Caco-2 (cell line): ENCODE measurements around the gene KRT86. TPM values are rescaled to one million over a fixed set of nuclear protein-coding genes. Genes with fewer than 3 reads are reported as not detected.

Experiments used
- BruUV-seq: library from RNA; stranded (reverse); fragments of 400-500 nt; replicated peaks from 2 replicates; lab custom pipeline; 2021; lab: Mats Ljungman, UMichigan
- CTCF ChIA-PET: fragments of 300-600 bp; sonication (Branson Sonifier 250); formaldehyde crosslinking; loops from one replicate; lab custom pipeline; 2022; ENCODE audit warnings: antibody characterized with exemption; lab: Charles Lee
- POLR2A ChIA-PET: fragments of 300-600 bp; sonication (Branson Sonifier 250); formaldehyde crosslinking; loops from one replicate; lab custom pipeline; 2022; ENCODE audit warnings: antibody characterized with exemption; lab: Charles Lee
- DNase-seq, 2 experiments: peaks; one replicate each; pipeline versions ENCODE4 v3.0.0 to v3.0.0-alpha.2; 2020 to 2022
- H3K27me3 ChIP-seq: replicated peaks from 2 replicates; pipeline ENCODE4 v1.6.0; 2011; ENCODE audit warnings: low read length; ENCODE audit not compliant: control insufficient read depth, insufficient read depth
- H3K36me3 ChIP-seq: 2 replicates; pipeline ENCODE4 v1.5.1; 2011; ENCODE audit warnings: low read length; ENCODE audit not compliant: control insufficient read depth, insufficient read depth
- H3K4me1 ChIP-seq: fragments of 250-450 bp; sonication (Bioruptor Pico); 2 replicates; pipeline ENCODE4 v1.5.1; 2020; ENCODE audit warnings: mild to moderate bottlenecking
- H3K4me3 ChIP-seq: 2 replicates; pipeline ENCODE4 v1.5.1; 2011; ENCODE audit warnings: low read depth, mild to moderate bottlenecking, control low read depth, low read length
- H3K9me3 ChIP-seq: fragments of 250-450 bp; sonication (Bioruptor Pico); 2 replicates; pipeline ENCODE4 v1.5.1; 2020; ENCODE audit warnings: mild to moderate bottlenecking, moderate library complexity
- H3K27ac Mint-ChIP-seq: one replicate; pipeline ENCODE4 v1.8.0; 2022; ENCODE audit warnings: mixed read lengths; ENCODE audit not compliant: unreplicated experiment
- H3K27me3 Mint-ChIP-seq: one replicate; pipeline ENCODE4 v1.8.0; 2022; ENCODE audit warnings: mixed read lengths; ENCODE audit not compliant: insufficient read depth, unreplicated experiment
- H3K36me3 Mint-ChIP-seq: one replicate; pipeline ENCODE4 v1.8.0; 2022; ENCODE audit warnings: mild to moderate bottlenecking, mixed read lengths; ENCODE audit not compliant: insufficient read depth, unreplicated experiment
- H3K4me1 Mint-ChIP-seq: one replicate; pipeline ENCODE4 v1.8.0; 2022; ENCODE audit warnings: low read depth, mixed read lengths; ENCODE audit not compliant: unreplicated experiment
- H3K4me3 Mint-ChIP-seq: one replicate; pipeline ENCODE4 v1.8.0; 2022; ENCODE audit warnings: mild to moderate bottlenecking, moderate library complexity, mixed read lengths; ENCODE audit not compliant: unreplicated experiment
- H3K9me3 Mint-ChIP-seq: one replicate; pipeline ENCODE4 v1.8.0; 2022; ENCODE audit warnings: mixed read lengths; ENCODE audit not compliant: unreplicated experiment
- intact Hi-C: fragments of 100-400 bp; cut with micrococcal nuclease; formaldehyde crosslinking; loops from one replicate; pipeline ENCODE4 v1.10.0; 2022; ENCODE audit not compliant: unreplicated experiment
- total RNA-seq: library from RNA; stranded (reverse); gene quantifications from 2 replicates; pipeline ENCODE4 v1.2.3, GENCODE V29; 2022
- TF ChIP-seq, protein P1 (sequence below), 2 experiments: fragments of 200-600 bp in 1 of 2; IDR thresholded peaks; 1 replicate in 1 of 2; 2 replicates in 1 of 2; pipeline versions ENCODE4 v1.5.1 to v1.8.0; 2011 to 2022; ENCODE audit warnings: antibody characterized with exemption in 1 of 2, control low read depth in 1 of 2, inconsistent platforms in 1 of 2, low read depth in 1 of 2, low read length in 1 of 2, mild to moderate bottlenecking in 1 of 2, moderate library complexity in 1 of 2; ENCODE audit not compliant: insufficient read depth in 1 of 2, severe bottlenecking in 1 of 2, unreplicated experiment in 1 of 2

The KRT86 gene
- total RNA-seq, 1 experiment from 2014 or later: not detected

DNA sequence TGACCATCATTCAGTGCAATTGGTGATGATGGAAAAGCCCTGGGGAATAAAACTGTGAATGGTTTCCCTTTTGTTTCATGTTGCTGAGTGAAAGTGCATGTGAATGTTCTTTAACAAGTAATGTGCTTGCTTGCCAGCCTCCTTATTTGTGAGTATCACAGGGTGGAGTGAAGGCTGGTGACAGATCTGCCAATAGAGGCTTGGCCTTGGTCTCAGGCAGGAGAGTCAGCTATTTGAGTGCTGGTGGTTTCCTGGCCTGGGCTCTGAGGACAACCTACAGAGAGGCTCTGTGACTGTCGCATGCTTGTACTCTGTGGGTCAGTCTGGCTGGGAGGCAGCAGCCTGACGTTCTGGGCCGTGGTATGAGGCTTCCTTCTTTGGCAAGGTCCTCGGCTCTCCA is 72.1 kb downstream of the KRT86 start:
- no peak for DNase-seq
- ChIA-PET POLR2A (no interaction called here), CTCF (no interaction called here)
- no peaks in the 10 kb centered on the region for H3K36me3 Mint-ChIP-seq
- no TSS peak for BruUV-seq
- no peaks in the 10 kb centered on the region for H3K27me3 Mint-ChIP-seq
- no peaks in the 10 kb centered on the region for H3K36me3 ChIP-seq
- H3K9me3 ChIP-seq: 0 out of 2 replicates have a peak, but pooled peaks cover 6% of the 10 kb centered on the region
- H3K4me3 Mint-ChIP-seq: no peak overlapping the region
- intact Hi-C loops: no loop called here
- H3K27ac Mint-ChIP-seq: no peak overlapping the region
- TF ChIP-seq, protein P1, sequence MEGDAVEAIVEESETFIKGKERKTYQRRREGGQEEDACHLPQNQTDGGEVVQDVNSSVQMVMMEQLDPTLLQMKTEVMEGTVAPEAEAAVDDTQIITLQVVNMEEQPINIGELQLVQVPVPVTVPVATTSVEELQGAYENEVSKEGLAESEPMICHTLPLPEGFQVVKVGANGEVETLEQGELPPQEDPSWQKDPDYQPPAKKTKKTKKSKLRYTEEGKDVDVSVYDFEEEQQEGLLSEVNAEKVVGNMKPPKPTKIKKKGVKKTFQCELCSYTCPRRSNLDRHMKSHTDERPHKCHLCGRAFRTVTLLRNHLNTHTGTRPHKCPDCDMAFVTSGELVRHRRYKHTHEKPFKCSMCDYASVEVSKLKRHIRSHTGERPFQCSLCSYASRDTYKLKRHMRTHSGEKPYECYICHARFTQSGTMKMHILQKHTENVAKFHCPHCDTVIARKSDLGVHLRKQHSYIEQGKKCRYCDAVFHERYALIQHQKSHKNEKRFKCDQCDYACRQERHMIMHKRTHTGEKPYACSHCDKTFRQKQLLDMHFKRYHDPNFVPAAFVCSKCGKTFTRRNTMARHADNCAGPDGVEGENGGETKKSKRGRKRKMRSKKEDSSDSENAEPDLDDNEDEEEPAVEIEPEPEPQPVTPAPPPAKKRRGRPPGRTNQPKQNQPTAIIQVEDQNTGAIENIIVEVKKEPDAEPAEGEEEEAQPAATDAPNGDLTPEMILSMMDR (IDR thresholded peaks at IDR 0.05; ENCODE audit: insufficient read depth in 1 of 2, low read depth in 1 of 2, low read length in 1 of 2, severe bottlenecking in 1 of 2, unreplicated experiment in 1 of 2): no peak
- no peak overlapping the region for H3K4me3 ChIP-seq
- no peaks in the 10 kb centered on the region for H3K27me3 ChIP-seq
- peaks cover 34% of the 10 kb centered on the region for H3K4me1 ChIP-seq
- H3K9me3 Mint-ChIP-seq: no peaks in the 10 kb centered on the region
- H3K4me1 Mint-ChIP-seq: peaks cover 16% of the 10 kb centered on the region

DNA sequence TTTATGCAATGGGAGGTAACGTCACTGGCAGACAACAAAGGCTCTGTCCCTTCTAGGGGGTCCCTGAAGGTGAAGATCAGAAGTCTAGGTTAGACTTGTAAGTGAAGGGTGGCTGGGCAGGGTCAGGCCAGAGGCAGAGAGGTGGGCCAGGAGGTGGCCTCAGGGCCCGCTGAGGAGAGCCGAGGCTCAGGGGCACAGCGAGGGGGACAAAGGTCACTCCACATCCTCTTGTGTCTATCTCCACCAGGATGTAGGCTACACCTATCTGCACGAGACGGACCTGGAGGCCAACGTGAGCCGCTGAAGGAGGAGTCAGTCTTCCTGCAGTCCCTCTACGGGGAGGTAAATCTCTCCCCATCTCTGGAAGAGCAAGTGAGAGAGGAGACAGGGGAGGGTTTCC is 72.6 kb downstream of the KRT86 start:
- H3K36me3 ChIP-seq: no peaks in the 10 kb centered on the region
- no peaks in the 10 kb centered on the region for H3K27me3 ChIP-seq
- H3K4me3 ChIP-seq: no peak overlapping the region
- no peak overlapping the region for H3K4me3 Mint-ChIP-seq
- no peaks in the 10 kb centered on the region for H3K36me3 Mint-ChIP-seq
- intact Hi-C loops: no loop called here
- no peaks in the 10 kb centered on the region for H3K9me3 Mint-ChIP-seq
- H3K4me1 ChIP-seq: peaks cover 34% of the 10 kb centered on the region
- peaks cover 16% of the 10 kb centered on the region for H3K4me1 Mint-ChIP-seq
- DNase-seq: no peak
- H3K9me3 ChIP-seq: 0 out of 2 replicates have a peak, but pooled peaks cover 6% of the 10 kb centered on the region
- BruUV-seq: no TSS peak
- POLR2A ChIA-PET: no interaction called here
- H3K27me3 Mint-ChIP-seq: no peaks in the 10 kb centered on the region
- H3K27ac Mint-ChIP-seq: no peak overlapping the region
- CTCF ChIA-PET: no interaction called here
- TF ChIP-seq, protein P1 (IDR thresholded peaks at IDR 0.05; ENCODE audit: insufficient read depth in 1 of 2, low read depth in 1 of 2, low read length in 1 of 2, severe bottlenecking in 1 of 2, unreplicated experiment in 1 of 2): no peak

DNA sequence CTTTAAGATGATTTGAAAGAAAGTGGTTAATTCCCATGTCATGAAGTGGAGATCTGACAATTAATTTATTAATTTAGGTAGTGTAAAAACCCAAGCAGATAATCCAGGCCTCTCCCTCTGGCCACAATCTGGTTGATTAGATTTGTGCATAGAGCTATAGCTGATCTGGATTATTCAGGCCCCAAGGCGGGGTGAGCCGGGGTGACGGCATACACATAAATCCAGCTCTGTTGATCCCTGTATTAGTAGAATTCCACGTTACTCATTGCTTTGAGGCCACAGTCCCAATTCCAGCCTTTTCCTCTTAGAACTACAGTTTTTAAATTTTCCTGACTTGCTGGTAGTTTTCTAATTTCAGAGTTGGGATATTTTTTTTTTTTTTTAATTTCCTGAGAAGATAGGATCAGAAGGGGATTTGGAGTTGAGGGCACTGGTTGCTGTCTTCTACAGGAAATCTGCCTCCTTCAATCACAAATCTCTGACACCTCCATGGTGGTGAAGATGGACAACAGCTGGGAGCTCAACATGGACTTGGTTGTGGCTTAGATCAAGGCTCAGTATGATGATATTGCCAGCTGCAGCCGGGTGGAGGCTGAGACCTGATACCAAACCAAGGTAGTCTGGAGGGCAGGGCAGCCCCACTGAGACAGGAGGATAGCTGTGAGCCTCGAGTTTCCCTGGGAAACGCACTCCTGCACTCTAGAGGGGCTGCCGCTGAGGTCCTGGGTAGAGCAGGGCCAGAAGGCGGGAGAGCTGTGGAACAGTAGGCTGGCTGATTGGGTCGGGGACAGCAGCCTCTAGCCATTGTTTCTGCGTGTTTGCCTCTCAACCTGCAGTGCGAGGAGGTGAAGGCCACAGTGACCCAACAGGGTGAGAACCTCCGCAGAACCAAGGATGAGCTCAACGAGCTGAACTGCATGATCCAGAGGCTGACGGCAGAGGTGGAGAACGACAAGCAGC is 73.4 kb downstream of the KRT86 start:
- no peaks in the 10 kb centered on the region for H3K36me3 ChIP-seq
- intact Hi-C loops: no loop called here
- CTCF ChIA-PET: no interaction called here
- no peaks in the 10 kb centered on the region for H3K27me3 Mint-ChIP-seq
- TF ChIP-seq, protein P1 (IDR thresholded peaks at IDR 0.05; ENCODE audit: insufficient read depth in 1 of 2, low read depth in 1 of 2, low read length in 1 of 2, severe bottlenecking in 1 of 2, unreplicated experiment in 1 of 2): no peak
- H3K4me3 ChIP-seq: no peak overlapping the region
- no peak overlapping the region for H3K4me3 Mint-ChIP-seq
- no peaks in the 10 kb centered on the region for H3K36me3 Mint-ChIP-seq
- no peaks in the 10 kb centered on the region for H3K27me3 ChIP-seq
- no peak overlapping the region for H3K27ac Mint-ChIP-seq
- peaks cover 16% of the 10 kb centered on the region for H3K4me1 Mint-ChIP-seq
- DNase-seq: no peak
- peaks cover 34% of the 10 kb centered on the region for H3K4me1 ChIP-seq
- POLR2A ChIA-PET: no interaction called here
- H3K9me3 Mint-ChIP-seq: no peaks in the 10 kb centered on the region
- no TSS peak for BruUV-seq
- 0 out of 2 replicates have a peak, but pooled peaks cover 6% of the 10 kb centered on the region for H3K9me3 ChIP-seq
